ENCODE measurements around the gene PKIG.

PKIG gene

DNA sequence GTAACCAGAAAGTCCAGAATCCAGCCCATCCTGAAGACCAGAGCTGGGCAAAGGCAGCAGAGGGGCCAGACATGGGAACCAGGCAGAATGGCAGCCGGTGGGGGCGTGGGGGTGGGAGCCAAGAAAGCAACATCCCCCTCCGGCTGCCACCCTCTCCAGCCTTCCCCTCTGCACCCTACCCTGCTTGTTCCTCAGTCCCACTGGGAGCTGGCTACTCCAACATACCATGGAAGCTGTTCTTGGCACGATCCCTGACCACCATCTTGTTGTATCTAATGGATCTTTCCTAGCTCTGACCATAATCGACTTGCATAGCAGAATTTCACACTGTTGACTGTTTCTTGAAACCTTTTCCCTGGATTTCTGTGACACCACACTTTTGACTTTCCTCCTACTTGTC lies 38.9 kb downstream of the PKIG start:
- DNase-seq, result no peak

DNA sequence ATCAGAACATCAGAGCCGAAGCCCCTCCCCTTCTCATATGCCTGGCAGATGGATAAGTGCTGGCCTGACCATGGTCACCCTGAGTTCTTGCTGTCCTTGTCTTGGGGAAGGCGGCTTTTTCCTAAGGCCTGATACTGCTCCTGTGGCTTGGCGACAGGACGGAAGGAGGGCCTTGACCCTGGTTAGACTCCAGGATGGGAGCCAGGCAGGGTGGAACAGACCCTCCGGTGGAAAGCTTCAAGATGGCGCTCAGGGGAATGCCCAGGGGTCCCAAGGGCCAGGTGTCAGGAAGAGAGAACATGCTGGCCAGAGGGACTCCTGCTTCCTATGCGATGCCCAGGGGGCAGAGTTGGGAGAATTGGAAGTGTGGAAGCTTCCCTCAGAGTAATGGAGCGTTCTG lies 39.6 kb downstream of the PKIG start:
- DNase-seq, result no peak

DNA sequence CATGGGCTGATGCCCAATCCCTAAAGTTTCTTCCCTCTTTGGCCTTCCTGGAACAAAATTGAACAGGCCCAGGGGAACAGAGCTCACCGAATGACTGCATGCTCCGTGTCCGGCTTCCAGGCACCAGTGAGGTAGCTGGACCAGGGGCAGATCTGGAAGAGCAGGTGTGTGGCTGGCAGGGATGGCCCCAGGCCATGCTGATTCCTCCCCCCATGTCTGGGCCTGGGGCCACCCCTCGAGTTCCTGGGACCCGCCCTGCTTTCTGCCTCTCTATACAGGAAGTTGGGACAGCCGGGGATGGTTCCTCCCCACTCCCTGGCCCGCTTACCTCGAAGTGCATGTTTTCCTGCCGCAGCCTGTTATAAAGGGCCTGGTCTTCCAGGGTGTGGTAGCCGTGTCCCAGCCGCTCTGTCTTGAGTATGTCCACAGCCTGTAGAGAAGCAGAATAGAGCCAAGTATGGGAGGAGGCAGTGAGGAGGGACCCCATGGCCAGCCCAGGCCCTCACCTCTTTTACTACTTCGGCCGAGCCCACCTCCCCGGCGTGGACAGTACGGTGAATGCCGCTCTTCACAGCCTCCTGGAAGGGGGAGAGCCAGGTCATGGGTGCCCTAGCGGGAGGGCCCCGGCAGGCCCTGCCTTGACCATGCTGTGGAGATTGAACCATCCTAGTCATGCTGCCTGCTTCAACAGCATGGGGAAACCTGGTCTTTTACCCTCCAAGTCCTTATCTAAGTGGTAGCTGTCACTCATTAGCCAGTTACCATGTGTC lies 40.3 kb downstream of the PKIG start:
- no peak for DNase-seq

DNA sequence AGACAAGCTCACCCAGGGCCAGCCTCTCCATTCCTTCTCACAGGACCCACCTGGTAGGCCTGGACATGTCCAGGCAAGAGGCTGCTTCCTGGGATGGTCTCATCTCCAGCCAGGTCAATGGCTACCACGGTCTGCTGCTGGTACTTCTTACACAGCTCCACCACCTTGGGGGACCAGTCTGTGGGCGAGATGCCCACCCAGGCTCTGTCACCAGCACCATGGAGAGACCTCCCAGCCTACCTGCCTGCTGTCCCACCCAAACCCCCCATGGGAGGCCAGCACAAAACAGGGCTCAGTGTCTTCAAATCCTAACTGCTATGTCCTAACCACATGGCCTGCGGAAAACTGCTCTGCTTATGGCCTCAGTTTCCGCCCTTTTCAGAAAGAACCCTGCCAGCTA lies 41.8 kb downstream of the PKIG start:
- no peak for DNase-seq

DNA sequence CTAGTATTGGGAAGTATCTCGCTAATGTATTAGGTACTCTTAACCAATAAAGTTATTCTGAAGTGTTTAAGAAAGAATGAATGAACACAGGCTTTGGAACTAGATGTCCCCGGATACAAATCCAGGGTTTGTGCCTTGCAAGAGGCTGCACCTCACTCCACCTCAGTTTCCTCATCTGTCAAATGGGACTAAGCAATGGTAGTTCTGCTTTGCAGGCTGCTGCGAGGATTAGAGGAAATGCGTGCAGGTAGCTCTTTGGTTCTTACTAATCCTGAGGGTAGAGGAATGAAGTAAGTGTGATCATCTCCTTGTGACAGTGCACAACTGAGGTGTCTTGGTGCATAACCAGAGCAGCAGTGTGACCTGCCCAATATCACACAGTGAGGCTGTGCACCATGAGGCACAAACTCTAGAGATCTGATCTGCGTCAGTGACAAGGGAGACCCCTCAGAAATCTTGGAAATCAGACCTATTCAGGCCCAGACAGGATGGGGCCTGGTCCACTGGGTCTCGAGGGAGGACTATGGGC lies 42.4 kb downstream of the PKIG start:
- no peak for DNase-seq

GRCh38 chr20:44625361-44625760 lies 43.0 kb downstream of the PKIG start:
- no peak for DNase-seq

DNA sequence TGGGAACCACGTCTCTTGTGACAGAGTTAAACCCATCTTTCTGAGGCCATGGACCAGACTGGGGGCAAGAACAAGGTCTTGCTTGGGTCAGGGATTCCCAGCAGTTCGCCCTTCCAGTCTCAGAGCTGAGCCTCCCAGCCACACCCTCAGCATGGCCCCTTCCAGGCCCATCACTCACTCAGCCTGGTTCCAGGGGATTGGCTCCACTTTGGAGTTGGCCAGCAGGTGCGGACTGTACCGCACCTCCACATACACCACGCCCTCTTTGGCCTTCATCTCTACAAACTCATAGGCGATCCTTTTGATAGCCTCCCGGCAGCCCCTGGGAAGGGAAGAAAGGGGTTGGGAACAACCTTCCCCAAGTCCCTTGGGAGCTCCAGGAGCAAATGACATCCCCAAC lies 43.9 kb downstream of the PKIG start:
- no peak for DNase-seq

DNA sequence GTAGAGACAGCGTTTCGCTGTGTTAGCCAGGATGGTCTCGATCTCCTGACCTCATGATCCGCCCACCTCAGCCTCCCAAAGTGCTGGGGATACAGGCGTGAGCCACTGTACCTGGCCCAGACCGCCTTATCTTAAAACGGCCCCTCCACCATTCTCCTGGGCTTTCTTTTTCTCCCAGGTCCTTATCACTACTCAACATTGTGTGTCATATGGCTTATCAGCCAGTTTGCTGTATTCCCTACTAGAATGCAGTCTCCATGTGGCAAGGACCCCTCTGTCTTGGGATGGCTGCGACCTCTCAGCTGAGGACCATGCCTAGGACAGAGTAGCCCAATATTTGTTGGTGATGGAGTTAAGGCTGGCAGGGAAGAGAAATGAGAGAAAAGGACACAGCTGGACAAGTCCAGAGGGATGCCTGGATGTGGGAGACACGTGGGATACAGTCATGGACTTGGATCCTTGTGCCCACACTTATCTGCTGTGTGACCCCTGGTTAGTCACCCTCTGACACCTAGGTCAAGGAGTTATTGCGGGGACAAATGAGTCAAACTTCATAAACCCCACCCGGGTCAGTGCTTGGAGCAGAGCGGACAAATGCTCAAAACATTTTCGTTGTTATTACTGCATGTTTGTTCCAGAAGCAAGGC lies 45.1 kb downstream of the PKIG start:
- no peak for DNase-seq

DNA sequence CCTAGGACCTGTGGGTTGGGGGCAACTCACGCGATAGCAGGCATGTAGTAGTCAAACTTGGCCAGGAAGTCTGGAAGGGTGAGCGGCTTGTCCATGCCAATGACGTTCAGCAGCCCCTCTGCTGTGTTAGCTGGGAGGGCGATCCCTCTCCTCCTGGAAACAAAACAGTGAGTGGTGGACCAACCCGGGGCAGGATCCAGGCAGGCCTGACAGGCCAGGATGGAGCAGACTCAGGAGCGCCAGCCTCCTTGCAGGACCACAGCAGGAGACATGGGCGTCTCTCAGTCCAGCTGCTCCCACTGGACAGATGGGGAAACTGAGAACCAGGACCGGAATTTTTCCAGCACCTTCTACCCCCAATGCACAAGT lies 46.6 kb downstream of the PKIG start:
- DNase-seq, result no peak

- DNase-seq, result no peak
These were observed 47.2 kb downstream of the PKIG start for GRCh38 chr20:44629542-44629941.

DNA sequence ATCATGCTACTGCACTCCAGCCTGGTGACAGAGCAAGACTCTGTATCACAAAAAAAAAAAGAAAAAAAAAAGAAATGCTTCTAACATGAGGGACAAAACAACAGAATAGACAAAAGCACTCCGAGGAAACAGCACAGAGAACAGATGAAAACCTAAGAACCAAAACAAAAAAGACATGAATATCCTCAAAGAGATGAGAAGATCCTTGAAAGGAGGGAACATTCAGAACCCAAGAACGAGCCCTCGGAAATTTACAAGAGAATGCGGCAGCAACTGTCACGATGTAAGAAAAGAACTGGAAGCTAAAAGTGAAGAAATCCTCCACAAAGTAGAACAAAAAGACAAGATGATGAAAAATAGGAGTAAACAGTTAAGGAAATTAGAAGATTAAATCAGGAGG lies 47.9 kb downstream of the PKIG start:
- no peak for DNase-seq

GRCh38 chr20:44632103-44632752 lies 49.8 kb downstream of the PKIG start:
- no peak for DNase-seq

DNA sequence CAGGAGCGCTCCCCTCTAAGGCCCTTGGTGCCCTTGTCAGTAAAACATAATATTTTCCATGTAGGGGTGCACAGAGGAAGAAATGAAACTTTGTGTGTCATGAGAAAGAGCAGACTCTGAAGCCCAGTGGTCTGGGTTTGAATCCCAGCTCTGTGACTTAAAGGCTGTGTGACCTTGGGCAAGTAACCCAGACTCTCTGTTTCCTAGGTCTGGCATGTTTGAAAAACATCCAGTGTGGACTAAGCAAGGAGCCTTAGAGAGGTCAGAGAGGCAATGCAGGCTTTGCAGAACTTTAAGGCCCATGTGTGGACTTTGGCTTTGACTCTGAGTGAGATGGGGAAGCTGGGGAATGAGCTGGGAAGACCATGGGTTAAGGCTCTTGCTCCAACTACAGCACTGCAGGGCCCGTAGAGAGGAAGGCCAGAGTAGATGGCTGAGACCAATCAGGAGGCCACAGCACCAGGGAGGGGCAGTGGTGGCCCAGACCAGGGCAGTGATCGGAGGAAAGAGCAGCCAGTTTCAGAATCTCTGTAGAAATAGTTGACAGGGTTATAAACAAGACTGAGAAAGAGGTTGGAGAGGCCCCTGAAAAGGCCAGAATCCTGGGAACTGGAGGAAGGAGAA lies 50.9 kb downstream of the PKIG start:
- DNase-seq, result no peak

GRCh38 chr20:44633872-44634600 lies 51.7 kb downstream of the PKIG start:
- no peak for DNase-seq

- no peak for DNase-seq
These were observed 53.5 kb downstream of the PKIG start for GRCh38 chr20:44635877-44636276.

GRCh38 chr20:44637042-44637441 lies 54.7 kb downstream of the PKIG start:
- no peak for DNase-seq

GRCh38 chr20:44637522-44638372 lies 55.4 kb downstream of the PKIG start:
- no peak for DNase-seq

GRCh38 chr20:44640522-44640921 lies 58.1 kb downstream of the PKIG start:
- DNase-seq, result no peak

GRCh38 chr20:44641325-44641724 lies 58.9 kb downstream of the PKIG start:
- no peak for DNase-seq

DNA sequence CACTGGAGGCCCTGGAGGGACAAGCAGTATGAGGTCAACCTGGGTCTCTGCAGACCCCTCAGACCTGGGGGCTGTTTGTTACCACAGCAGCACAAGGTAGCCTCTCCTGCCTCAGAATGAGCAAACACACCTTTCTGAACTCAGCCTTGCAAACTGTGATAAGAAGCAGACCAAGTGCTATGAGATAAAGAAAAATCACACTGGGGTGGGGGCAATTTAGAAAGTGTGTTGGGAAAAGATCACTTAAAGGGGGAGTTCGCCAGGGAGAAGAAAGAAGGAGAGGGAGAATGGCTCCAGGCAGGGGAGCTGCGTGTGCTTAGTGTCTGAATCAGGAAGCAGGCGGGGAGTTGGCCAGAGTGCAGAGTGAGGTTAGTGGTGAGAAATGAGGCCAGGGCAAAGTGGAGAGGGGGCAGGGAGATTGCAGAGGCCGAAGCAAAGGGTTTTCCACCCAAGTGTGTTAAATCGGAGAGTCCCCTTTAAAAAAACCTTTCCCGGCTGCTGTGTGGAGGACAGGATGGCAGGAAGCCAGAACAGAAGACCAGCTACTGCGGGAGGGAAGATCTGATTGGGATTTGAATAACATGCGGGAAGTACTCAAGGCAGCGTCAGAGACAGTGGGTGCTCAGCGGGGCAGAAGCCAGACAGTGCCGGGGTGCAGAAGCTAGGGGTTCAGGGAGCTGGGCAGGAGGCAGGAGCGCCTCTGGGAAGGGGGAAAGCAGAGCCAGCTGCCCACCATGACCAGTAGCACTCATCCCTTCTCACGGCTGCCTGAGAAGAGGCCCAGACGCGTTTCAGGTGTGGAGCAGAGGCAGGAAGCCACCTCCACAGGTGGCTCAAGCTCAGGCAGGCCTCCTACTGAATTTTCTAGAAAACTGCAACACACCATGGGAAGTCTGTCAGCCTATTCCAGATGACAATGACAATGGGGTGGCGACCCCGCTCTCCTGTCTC lies 60.1 kb downstream of the PKIG start:
- DNase-seq, result no peak

- DNase-seq, result no peak
These were observed 60.8 kb downstream of the PKIG start for GRCh38 chr20:44643154-44643519.
